Body of pancreas (tissue), 4 donors: ENCODE data around the gene UTS2B.

Experiments
- POLR2A ChIP-seq, 3 donors: fragments of 450-650 bp; IDR thresholded peaks; one replicate each; pipeline ENCODE4 v1.6.1; 2016; ENCODE audit warnings: antibody characterized with exemption in 3 of 3, mild to moderate bottlenecking in 2 of 3
- TF ChIP-seq, protein P1 (sequence below), 7 experiments: fragments of 450-650 bp in 4 of 7; fragments of 200-600 bp in 3 of 7; sonication (generic) in 3 of 7; IDR thresholded peaks; one replicate each; pipeline ENCODE4 v1.5.1; 2016 to 2019; ENCODE audit warnings: antibody characterized with exemption in 7 of 7

DNA sequence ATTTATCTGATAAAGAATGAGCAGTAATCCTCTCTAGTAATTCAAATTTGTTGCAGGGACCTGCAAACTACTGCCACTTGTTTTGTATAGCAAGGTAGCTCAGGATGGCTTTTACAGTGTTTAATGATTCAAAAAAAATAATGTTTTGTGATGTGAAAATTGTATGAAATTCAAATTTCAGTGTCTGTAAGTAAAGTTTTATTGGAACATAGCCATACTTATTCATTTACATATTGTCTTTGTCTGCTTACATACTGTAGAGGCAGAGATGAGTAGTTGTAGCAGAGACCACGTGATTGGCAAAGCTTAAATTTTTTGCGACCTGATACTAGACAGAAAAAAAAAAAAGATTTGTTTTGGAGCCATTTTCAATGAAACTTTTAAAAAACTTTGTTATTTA, 6.5 kb upstream of the UTS2B start:
- TF ChIP-seq POLR2A (IDR thresholded peaks at IDR 0.05), result no peak
- TF ChIP-seq, protein P1, sequence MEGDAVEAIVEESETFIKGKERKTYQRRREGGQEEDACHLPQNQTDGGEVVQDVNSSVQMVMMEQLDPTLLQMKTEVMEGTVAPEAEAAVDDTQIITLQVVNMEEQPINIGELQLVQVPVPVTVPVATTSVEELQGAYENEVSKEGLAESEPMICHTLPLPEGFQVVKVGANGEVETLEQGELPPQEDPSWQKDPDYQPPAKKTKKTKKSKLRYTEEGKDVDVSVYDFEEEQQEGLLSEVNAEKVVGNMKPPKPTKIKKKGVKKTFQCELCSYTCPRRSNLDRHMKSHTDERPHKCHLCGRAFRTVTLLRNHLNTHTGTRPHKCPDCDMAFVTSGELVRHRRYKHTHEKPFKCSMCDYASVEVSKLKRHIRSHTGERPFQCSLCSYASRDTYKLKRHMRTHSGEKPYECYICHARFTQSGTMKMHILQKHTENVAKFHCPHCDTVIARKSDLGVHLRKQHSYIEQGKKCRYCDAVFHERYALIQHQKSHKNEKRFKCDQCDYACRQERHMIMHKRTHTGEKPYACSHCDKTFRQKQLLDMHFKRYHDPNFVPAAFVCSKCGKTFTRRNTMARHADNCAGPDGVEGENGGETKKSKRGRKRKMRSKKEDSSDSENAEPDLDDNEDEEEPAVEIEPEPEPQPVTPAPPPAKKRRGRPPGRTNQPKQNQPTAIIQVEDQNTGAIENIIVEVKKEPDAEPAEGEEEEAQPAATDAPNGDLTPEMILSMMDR (IDR thresholded peaks at IDR 0.05), result no peak
